Measurements from ENCODE around the gene CHD1L. TPM values are rescaled to one million over a fixed set of nuclear protein-coding genes. Genes with fewer than 3 reads are reported as not detected.
"Not testable (repeated sequence)": the region's sequence is repeated elsewhere in the genome, so short reads cannot be mapped to it uniquely, and the experiment has no call there.

CHD1L gene
- total RNA-seq = 10 to 100 TPM; 40.7 to 53.8 TPM

DNA sequence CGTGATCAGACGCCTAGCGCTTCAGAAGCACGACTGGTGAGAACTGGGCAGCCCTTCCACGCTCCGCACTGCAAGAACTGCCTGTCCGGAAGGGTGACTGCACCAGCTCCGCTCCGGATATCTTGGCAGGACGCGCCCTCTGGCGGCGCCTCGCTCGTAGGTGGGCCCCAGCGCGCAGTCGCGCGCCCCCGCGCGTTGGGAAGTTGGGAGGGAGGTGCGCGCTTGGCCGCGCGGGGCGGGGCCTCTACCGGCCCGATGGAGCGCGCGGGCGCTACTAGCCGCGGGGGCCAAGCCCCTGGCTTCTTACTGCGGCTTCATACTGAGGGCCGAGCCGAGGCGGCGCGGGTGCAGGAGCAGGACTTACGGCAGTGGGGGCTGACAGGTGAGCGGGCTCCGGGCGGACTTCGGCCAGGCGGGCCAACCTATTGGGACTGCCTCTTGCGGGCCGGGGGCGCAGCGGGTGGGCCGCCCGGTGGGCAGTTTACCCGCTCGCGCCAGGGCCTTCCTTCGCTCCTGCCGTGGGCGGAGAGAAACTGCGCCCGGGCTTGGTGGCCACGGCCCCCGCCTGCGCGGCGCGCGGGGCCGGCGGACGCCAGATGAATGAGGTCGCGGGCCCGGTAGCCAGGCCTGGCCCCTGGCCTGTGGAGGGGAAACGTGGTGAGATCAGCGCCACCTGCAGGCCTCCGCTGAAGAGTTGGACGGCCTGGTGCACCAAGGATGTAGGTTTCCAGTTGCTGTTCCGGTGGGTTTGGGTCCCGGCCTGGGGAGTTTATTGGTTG lies at the start of gene CHD1L:
Gene CHD1L (plus strand): TSS at position 236 of the 779 bp plus-strand sequence. CDS start 20 bp downstream, at position 256.
- Mint-ChIP-seq H3K4me3 (peak within 1 kb of the TSS; percentile 88 to 90), H3K4me1 (ENCODE audit: low read depth) (peaks cover 43% of the 10 kb centered on the region), H3K9me3 (no peaks in the 10 kb centered on the region), H3K27me3 (ENCODE audit: low read depth) (no peaks in the 10 kb centered on the region), H3K36me3 (ENCODE audit: insufficient read depth in 2 of 2) (peaks cover 0 to 3% of the 10 kb centered on the region in 2 donors), H3K27ac (peak within 1 kb of the TSS; percentile 83)
- ATAC-seq (replicated peaks in 1 of 2) (peak; percentile 90 to 92), DNase-seq (peak; percentile 94 to 96)

GRCh38 chr1:147197324-147197723 lies 45.2 kb upstream of the CHD1L start:
- not testable (repeated sequence) for H3K4me1 Mint-ChIP-seq (ENCODE audit: low read depth); DNase-seq; H3K36me3 Mint-ChIP-seq (ENCODE audit: insufficient read depth in 2 of 2); H3K4me3 Mint-ChIP-seq; H3K9me3 Mint-ChIP-seq; H3K27ac Mint-ChIP-seq; ATAC-seq (replicated peaks in 1 of 2); H3K27me3 Mint-ChIP-seq (ENCODE audit: low read depth)

DNA sequence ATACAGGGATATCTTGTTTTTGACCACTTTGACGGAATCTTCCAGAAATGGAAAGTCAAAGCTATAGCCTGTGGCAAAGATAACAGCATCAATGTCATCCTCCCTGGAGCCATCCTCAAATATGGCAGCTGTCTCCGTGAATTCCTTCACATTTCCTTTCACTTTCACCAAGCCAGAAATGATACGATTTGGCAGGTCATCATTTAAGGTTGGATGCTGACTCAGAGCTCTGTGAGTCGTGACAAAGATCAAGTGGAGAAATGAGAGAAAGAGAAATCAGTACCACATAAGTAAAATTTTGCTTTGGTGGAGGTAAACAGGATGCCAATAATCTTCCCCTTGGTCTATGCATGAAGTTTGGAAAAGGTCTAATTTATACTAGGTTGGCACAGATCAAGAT lies 41.2 kb upstream of the CHD1L start:
- Mint-ChIP-seq H3K27ac (no peak overlapping the region), H3K9me3 (peaks cover 0 to 2% of the 10 kb centered on the region in 2 donors), H3K4me1 (ENCODE audit: low read depth) (peaks cover 7% of the 10 kb centered on the region), H3K4me3 (no peak overlapping the region), H3K27me3 (ENCODE audit: low read depth) (no peaks in the 10 kb centered on the region), H3K36me3 (ENCODE audit: insufficient read depth in 2 of 2) (no peaks in the 10 kb centered on the region)
- no peak for ATAC-seq (replicated peaks in 1 of 2)
- DNase-seq = no peak

GRCh38 chr1:147201786-147202185 lies 40.7 kb upstream of the CHD1L start:
- no peak overlapping the region for H3K27ac Mint-ChIP-seq
- no peak overlapping the region for H3K4me3 Mint-ChIP-seq
- no peak for ATAC-seq (replicated peaks in 1 of 2)
- H3K4me1 Mint-ChIP-seq (ENCODE audit: low read depth) = peaks cover 7% of the 10 kb centered on the region
- no peak for DNase-seq
- H3K9me3 Mint-ChIP-seq = peaks cover 0 to 2% of the 10 kb centered on the region in 2 donors
- no peaks in the 10 kb centered on the region for H3K27me3 Mint-ChIP-seq (ENCODE audit: low read depth)
- no peaks in the 10 kb centered on the region for H3K36me3 Mint-ChIP-seq (ENCODE audit: insufficient read depth in 2 of 2)

DNA sequence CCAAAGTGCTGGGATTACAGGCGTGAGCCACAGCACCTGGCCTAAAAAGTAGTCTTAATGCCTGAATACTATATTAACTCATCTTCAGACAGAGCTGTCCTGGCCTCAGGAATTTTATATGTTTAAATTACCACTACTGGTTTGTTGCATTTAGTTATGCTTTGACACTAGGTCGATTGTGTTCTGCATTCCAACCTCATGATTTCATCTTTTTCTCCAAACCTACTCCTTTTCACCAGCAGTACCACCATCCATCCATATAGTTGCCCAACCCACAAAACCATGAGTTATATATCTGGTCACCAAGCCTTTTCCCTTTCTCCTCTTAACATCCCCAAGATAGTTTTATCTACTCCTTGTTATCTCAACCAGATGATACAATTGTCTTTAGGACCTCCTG lies 39.9 kb upstream of the CHD1L start:
- no peak overlapping the region for H3K4me3 Mint-ChIP-seq

GRCh38 chr1:147204080-147204479 lies 38.4 kb upstream of the CHD1L start:
- Mint-ChIP-seq H3K4me1 (ENCODE audit: low read depth) (peaks cover 7% of the 10 kb centered on the region), H3K27ac (no peak overlapping the region), H3K9me3 (no peaks in the 10 kb centered on the region), H3K4me3 (no peak overlapping the region), H3K36me3 (ENCODE audit: insufficient read depth in 2 of 2) (no peaks in the 10 kb centered on the region), H3K27me3 (ENCODE audit: low read depth) (no peaks in the 10 kb centered on the region)
- no peak for DNase-seq
- ATAC-seq (replicated peaks in 1 of 2) = no peak

More for the DNA sequence above, 39.9 kb upstream of the CHD1L start:
- no peaks in the 10 kb centered on the region for H3K27me3 Mint-ChIP-seq (ENCODE audit: low read depth)
- peaks cover 7% of the 10 kb centered on the region for H3K4me1 Mint-ChIP-seq (ENCODE audit: low read depth)
- ATAC-seq (replicated peaks in 1 of 2) (no peak), DNase-seq (no peak)
- H3K27ac Mint-ChIP-seq = no peak overlapping the region
- no peaks in the 10 kb centered on the region for H3K9me3 Mint-ChIP-seq
- H3K36me3 Mint-ChIP-seq (ENCODE audit: insufficient read depth in 2 of 2) = no peaks in the 10 kb centered on the region

DNA sequence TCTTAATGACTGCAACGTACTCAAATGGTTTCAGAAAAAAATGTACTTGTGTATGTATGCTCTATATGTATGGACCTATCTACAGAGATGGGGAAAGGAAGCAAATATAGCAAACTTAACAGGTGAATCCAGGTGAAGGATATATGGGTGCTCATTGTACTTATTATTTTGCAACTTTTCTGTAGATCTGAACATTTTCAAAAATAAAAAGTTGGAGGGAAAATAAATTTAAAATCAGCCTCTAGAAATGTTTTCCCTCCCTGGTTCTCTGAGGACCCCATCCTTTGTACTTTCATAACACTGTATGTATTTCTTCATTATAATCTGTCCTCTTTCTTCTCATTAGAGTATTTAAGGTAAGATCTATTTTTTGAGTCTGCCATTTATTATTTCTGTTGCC lies 35.3 kb upstream of the CHD1L start:
- no peak for DNase-seq
- no peaks in the 10 kb centered on the region for H3K4me1 Mint-ChIP-seq (ENCODE audit: low read depth)
- no peaks in the 10 kb centered on the region for H3K36me3 Mint-ChIP-seq (ENCODE audit: insufficient read depth in 2 of 2)
- H3K27me3 Mint-ChIP-seq (ENCODE audit: low read depth) = no peaks in the 10 kb centered on the region
- ATAC-seq (replicated peaks in 1 of 2) = no peak
- H3K27ac Mint-ChIP-seq = no peak overlapping the region
- H3K4me3 Mint-ChIP-seq = no peak overlapping the region
- H3K9me3 Mint-ChIP-seq = no peaks in the 10 kb centered on the region

DNA sequence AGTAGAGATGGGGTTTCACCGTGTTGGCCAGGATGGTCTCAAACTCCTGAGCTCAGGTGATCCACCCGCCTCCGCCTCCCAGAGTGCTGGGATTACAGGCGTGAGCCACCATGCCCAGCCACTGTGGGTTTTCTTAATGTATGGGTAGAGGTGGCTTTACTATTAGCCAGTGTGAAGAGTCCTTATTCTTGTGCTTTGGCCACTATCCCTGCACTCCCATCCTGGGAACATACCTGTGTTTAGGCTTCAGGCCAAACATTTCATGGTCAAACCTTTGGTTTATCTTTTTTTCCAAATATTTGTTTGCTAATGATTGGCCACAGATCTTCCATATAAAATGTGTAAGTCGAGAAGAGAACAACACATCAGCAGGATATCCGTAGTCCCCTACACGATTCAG lies 33.9 kb upstream of the CHD1L start:
- Mint-ChIP-seq H3K4me1 (ENCODE audit: low read depth) (no peaks in the 10 kb centered on the region), H3K9me3 (no peaks in the 10 kb centered on the region), H3K27me3 (ENCODE audit: low read depth) (no peaks in the 10 kb centered on the region), H3K36me3 (ENCODE audit: insufficient read depth in 2 of 2) (no peaks in the 10 kb centered on the region), H3K4me3 (no peak overlapping the region), H3K27ac (no peak overlapping the region)
- ATAC-seq (replicated peaks in 1 of 2) (no peak), DNase-seq (no peak)

GRCh38 chr1:147209825-147210821 lies 32.4 kb upstream of the CHD1L start:
- H3K36me3 Mint-ChIP-seq (ENCODE audit: insufficient read depth in 2 of 2) = no peaks in the 10 kb centered on the region
- no peak overlapping the region for H3K4me3 Mint-ChIP-seq
- no peak for ATAC-seq (replicated peaks in 1 of 2)
- H3K9me3 Mint-ChIP-seq = no peaks in the 10 kb centered on the region
- H3K27me3 Mint-ChIP-seq (ENCODE audit: low read depth) = no peaks in the 10 kb centered on the region
- H3K27ac Mint-ChIP-seq = no peak overlapping the region
- DNase-seq = no peak
- H3K4me1 Mint-ChIP-seq (ENCODE audit: low read depth) = no peaks in the 10 kb centered on the region

- Mint-ChIP-seq H3K4me3 (no peak overlapping the region), H3K4me1 (ENCODE audit: low read depth) (peaks cover 3% of the 10 kb centered on the region), H3K27me3 (ENCODE audit: low read depth) (no peaks in the 10 kb centered on the region), H3K27ac (no peak overlapping the region), H3K36me3 (ENCODE audit: insufficient read depth in 2 of 2) (no peaks in the 10 kb centered on the region), H3K9me3 (no peaks in the 10 kb centered on the region)
- DNase-seq = no peak
- no peak for ATAC-seq (replicated peaks in 1 of 2)
Observed at GRCh38 chr1:147210987-147211386, 31.5 kb upstream of the CHD1L start.

DNA sequence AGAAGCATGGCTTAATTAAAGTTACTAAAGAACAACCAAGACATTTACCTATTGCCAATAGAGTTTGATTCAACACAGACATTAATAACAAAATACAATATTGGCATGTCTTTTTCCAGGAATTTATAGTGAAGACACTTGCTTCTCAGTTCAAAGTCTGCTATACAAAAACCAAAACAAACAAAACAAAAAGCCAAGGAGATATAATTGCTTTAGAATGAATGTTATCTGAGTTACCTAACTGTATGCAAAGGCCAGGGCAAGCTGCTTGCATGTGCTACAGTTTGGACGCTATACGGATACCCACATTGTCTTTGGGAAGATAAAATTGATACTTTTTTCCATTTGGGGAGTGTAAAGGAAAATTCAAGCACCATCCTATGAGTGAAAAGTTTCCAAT lies 30.9 kb upstream of the CHD1L start:
- DNase-seq (no peak), ATAC-seq (replicated peaks in 1 of 2) (no peak)
- no peak overlapping the region for H3K4me3 Mint-ChIP-seq
- no peaks in the 10 kb centered on the region for H3K36me3 Mint-ChIP-seq (ENCODE audit: insufficient read depth in 2 of 2)
- no peak overlapping the region for H3K27ac Mint-ChIP-seq
- no peaks in the 10 kb centered on the region for H3K27me3 Mint-ChIP-seq (ENCODE audit: low read depth)
- no peaks in the 10 kb centered on the region for H3K9me3 Mint-ChIP-seq
- peaks cover 5% of the 10 kb centered on the region for H3K4me1 Mint-ChIP-seq (ENCODE audit: low read depth)

GRCh38 chr1:147213271-147213670 lies 29.2 kb upstream of the CHD1L start:
- no peak for ATAC-seq (replicated peaks in 1 of 2)
- Mint-ChIP-seq H3K4me1 (ENCODE audit: low read depth) (peaks cover 5% of the 10 kb centered on the region), H3K27ac (no peak overlapping the region), H3K4me3 (no peak overlapping the region), H3K36me3 (ENCODE audit: insufficient read depth in 2 of 2) (no peaks in the 10 kb centered on the region), H3K27me3 (ENCODE audit: low read depth) (no peaks in the 10 kb centered on the region), H3K9me3 (no peaks in the 10 kb centered on the region)
- DNase-seq = no peak

DNA sequence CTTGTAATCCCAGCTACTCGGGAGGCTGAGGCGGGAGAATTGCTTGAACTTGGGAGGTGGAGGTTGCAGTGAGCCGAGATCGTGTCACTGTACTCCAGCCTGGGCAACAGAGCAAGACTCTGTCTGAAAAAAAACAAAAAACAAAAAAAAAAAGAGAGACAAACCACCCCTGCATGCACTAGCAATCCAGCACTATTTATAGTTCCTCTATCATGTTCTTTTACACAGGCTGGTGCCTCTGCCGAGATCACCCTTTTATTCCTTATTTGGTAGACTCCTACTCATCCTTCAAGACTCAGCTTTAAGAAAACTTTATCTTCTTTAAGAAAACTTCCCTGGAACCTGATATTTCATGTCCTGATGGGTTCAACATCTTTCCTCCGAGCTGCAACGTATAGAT lies 28.2 kb upstream of the CHD1L start:
- Mint-ChIP-seq H3K36me3 (ENCODE audit: insufficient read depth in 2 of 2) (no peaks in the 10 kb centered on the region), H3K27me3 (ENCODE audit: low read depth) (no peaks in the 10 kb centered on the region), H3K27ac (no peak overlapping the region), H3K9me3 (no peaks in the 10 kb centered on the region), H3K4me3 (no peak overlapping the region), H3K4me1 (ENCODE audit: low read depth) (peaks cover 5% of the 10 kb centered on the region)
- DNase-seq (no peak), ATAC-seq (replicated peaks in 1 of 2) (no peak)

All from activated T-cell treated with anti-CD3 and anti-CD28 coated beads, Interleukin-2, amount 50 U/mL, for 72 hours (primary cell).